Muscle layer of colon (tissue), 2 donors: ENCODE results near the gene HENMT1.
"Not testable (repeated sequence)": the region's sequence is repeated elsewhere in the genome, so short reads cannot be mapped to it uniquely, and the experiment has no call there.

Source experiments
- H3K27ac ChIP-seq: one replicate; pipeline ENCODE4 v1.7.0; 2013; ENCODE audit warnings: low read depth, mild to moderate bottlenecking, low read length, moderate library complexity
- H3K27me3 ChIP-seq, 2 donors: one replicate each; pipeline ENCODE4 v1.7.0; 2013; ENCODE audit warnings: low read length in 2 of 2, mild to moderate bottlenecking in 2 of 2; ENCODE audit not compliant: insufficient read depth in 2 of 2, control insufficient read depth in 1 of 2
- H3K36me3 ChIP-seq: one replicate; pipeline ENCODE4 v1.7.0; 2013; ENCODE audit warnings: mild to moderate bottlenecking, low read length; ENCODE audit not compliant: insufficient read depth
- H3K4me1 ChIP-seq: one replicate; pipeline ENCODE4 v1.7.0; 2013; ENCODE audit warnings: mild to moderate bottlenecking, low read length; ENCODE audit not compliant: insufficient read depth
- H3K4me3 ChIP-seq, 2 donors: one replicate each; pipeline ENCODE4 v1.7.0; 2013; ENCODE audit warnings: low read length in 2 of 2, low read depth in 1 of 2, mild to moderate bottlenecking in 1 of 2, moderate library complexity in 1 of 2
- H3K9ac ChIP-seq: one replicate; pipeline ENCODE4 v1.7.0; 2013; ENCODE audit warnings: low read length
- H3K9me3 ChIP-seq: one replicate; pipeline ENCODE4 v1.7.0; 2013; ENCODE audit warnings: mild to moderate bottlenecking, low read length
- donor health status: abdominal sarcoma.
- donor health status: Adenocarcinoma of cecum.

Gene HENMT1

GRCh38 chr1:108667422-108667821, 6.5 kb upstream of the HENMT1 start:
- not testable (repeated sequence) for H3K4me3 ChIP-seq, H3K9me3 ChIP-seq, H3K36me3 ChIP-seq, H3K9ac ChIP-seq, H3K4me1 ChIP-seq, H3K27ac ChIP-seq, H3K27me3 ChIP-seq

GRCh38 chr1:108665771-108666170, 4.9 kb upstream of the HENMT1 start:
- no peak overlapping the region for H3K27ac ChIP-seq
- no peak overlapping the region for H3K9ac ChIP-seq
- no peaks in the 10 kb centered on the region for H3K36me3 ChIP-seq
- no peaks in the 10 kb centered on the region for H3K27me3 ChIP-seq
- H3K4me1 ChIP-seq = no peaks in the 10 kb centered on the region
- H3K4me3 ChIP-seq = no peak overlapping the region
- no peaks in the 10 kb centered on the region for H3K9me3 ChIP-seq

- H3K9ac ChIP-seq = no peak overlapping the region
- H3K36me3 ChIP-seq = no peaks in the 10 kb centered on the region
- H3K4me1 ChIP-seq = no peaks in the 10 kb centered on the region
- H3K4me3 ChIP-seq = no peak overlapping the region
- no peaks in the 10 kb centered on the region for H3K27me3 ChIP-seq
- no peak overlapping the region for H3K27ac ChIP-seq
- no peaks in the 10 kb centered on the region for H3K9me3 ChIP-seq
These were observed 4.2 kb upstream of the HENMT1 start for GRCh38 chr1:108665067-108665466.

GRCh38 chr1:108664481-108664880, 3.6 kb upstream of the HENMT1 start:
- no peaks in the 10 kb centered on the region for H3K4me1 ChIP-seq
- no peak overlapping the region for H3K27ac ChIP-seq
- no peaks in the 10 kb centered on the region for H3K9me3 ChIP-seq
- no peaks in the 10 kb centered on the region for H3K27me3 ChIP-seq
- no peak overlapping the region for H3K9ac ChIP-seq
- H3K4me3 ChIP-seq = no peak overlapping the region
- no peaks in the 10 kb centered on the region for H3K36me3 ChIP-seq

- no peak overlapping the region for H3K27ac ChIP-seq
- no peak overlapping the region for H3K9ac ChIP-seq
- H3K36me3 ChIP-seq = no peaks in the 10 kb centered on the region
- H3K4me1 ChIP-seq = no peaks in the 10 kb centered on the region
- H3K4me3 ChIP-seq = no peak overlapping the region
- H3K9me3 ChIP-seq = no peaks in the 10 kb centered on the region
- no peaks in the 10 kb centered on the region for H3K27me3 ChIP-seq
These were observed 2.2 kb upstream of the HENMT1 start for GRCh38 chr1:108663074-108663473.

- Histone ChIP-seq H3K27me3 (no peaks in the 10 kb centered on the region), H3K9ac (no peak overlapping the region), H3K9me3 (no peaks in the 10 kb centered on the region), H3K4me1 (no peaks in the 10 kb centered on the region), H3K36me3 (no peaks in the 10 kb centered on the region), H3K27ac (no peak overlapping the region), H3K4me3 (no peak overlapping the region)
These were observed 3.4 kb downstream of the HENMT1 start for GRCh38 chr1:108657356-108658080.

- Histone ChIP-seq H3K4me3 (no peak overlapping the region), H3K9me3 (no peaks in the 10 kb centered on the region), H3K4me1 (no peaks in the 10 kb centered on the region), H3K27me3 (no peaks in the 10 kb centered on the region), H3K36me3 (no peaks in the 10 kb centered on the region), H3K27ac (no peak overlapping the region), H3K9ac (no peak overlapping the region)
These were observed 7.3 kb downstream of the HENMT1 start for GRCh38 chr1:108653431-108654105.

GRCh38 chr1:108646648-108647269, 14.1 kb downstream of the HENMT1 start:
- Histone ChIP-seq H3K36me3 (no peaks in the 10 kb centered on the region), H3K9me3 (no peaks in the 10 kb centered on the region), H3K9ac (no peak overlapping the region), H3K4me3 (no peak overlapping the region), H3K4me1 (no peaks in the 10 kb centered on the region), H3K27ac (no peak overlapping the region), H3K27me3 (no peaks in the 10 kb centered on the region)

GRCh38 chr1:108646265-108646647, 14.6 kb downstream of the HENMT1 start:
- Histone ChIP-seq H3K27ac (no peak overlapping the region), H3K9me3 (no peaks in the 10 kb centered on the region), H3K27me3 (no peaks in the 10 kb centered on the region), H3K36me3 (no peaks in the 10 kb centered on the region), H3K4me3 (no peak overlapping the region), H3K9ac (no peak overlapping the region), H3K4me1 (no peaks in the 10 kb centered on the region)

- Histone ChIP-seq H3K27ac (no peak overlapping the region), H3K4me1 (no peaks in the 10 kb centered on the region), H3K36me3 (no peaks in the 10 kb centered on the region), H3K9ac (no peak overlapping the region), H3K9me3 (no peaks in the 10 kb centered on the region), H3K4me3 (no peak overlapping the region), H3K27me3 (no peaks in the 10 kb centered on the region)
These were observed 15.2 kb downstream of the HENMT1 start for GRCh38 chr1:108645564-108646184.

- Histone ChIP-seq H3K9ac (no peak overlapping the region), H3K4me1 (no peaks in the 10 kb centered on the region), H3K9me3 (no peaks in the 10 kb centered on the region), H3K36me3 (no peaks in the 10 kb centered on the region), H3K27me3 (no peaks in the 10 kb centered on the region), H3K4me3 (no peak overlapping the region), H3K27ac (no peak overlapping the region)
These were observed 15.9 kb downstream of the HENMT1 start for GRCh38 chr1:108644984-108645383.
